Transverse colon (tissue), 4 donors: ENCODE data around the gene PSMD3. TPM values are rescaled to one million over a fixed set of nuclear protein-coding genes. Genes with fewer than 3 reads are reported as not detected.
A peak's percentile ranks its signal among the peaks of the same experiment; 100 is the strongest.

Experiments used
- DNase-seq: peaks from one replicate; pipeline ENCODE4 v3.0.0-alpha.2; 2019
- H3K27ac ChIP-seq, 4 donors: fragments of 200-600 bp; sonication (generic); 2 replicates each; pipeline ENCODE4 v1.5.1; 2016 to 2018; ENCODE audit warnings: inconsistent platforms in 4 of 4
- H3K27me3 ChIP-seq: fragments of 200-600 bp; sonication (generic); 2 replicates; pipeline ENCODE4 v1.5.1; 2017; ENCODE audit warnings: inconsistent platforms
- H3K36me3 ChIP-seq, 4 donors: fragments of 200-600 bp; sonication (generic); 2 replicates each; pipeline ENCODE4 v1.5.1; 2017 to 2019; ENCODE audit warnings: inconsistent platforms in 4 of 4
- H3K4me1 ChIP-seq, 4 donors: fragments of 200-600 bp; sonication (generic); 2 replicates each; pipeline ENCODE4 v1.5.1; 2017 to 2020; ENCODE audit warnings: inconsistent platforms in 4 of 4
- H3K4me3 ChIP-seq, 4 donors: fragments of 200-600 bp; sonication (generic); 1 replicate in 1 of 4; 2 replicates in 3 of 4; pipeline versions ENCODE4 v1.5.1 to v1.6.1; 2017 to 2019; ENCODE audit warnings: inconsistent platforms in 4 of 4
- H3K9me3 ChIP-seq, 2 donors: fragments of 200-600 bp; sonication (generic); 2 replicates each; pipeline ENCODE4 v1.5.1; 2017 to 2019; ENCODE audit warnings: inconsistent platforms in 2 of 2
- EP300 ChIP-seq: sonication (generic); formaldehyde crosslinking; IDR thresholded peaks from one replicate; pipeline ENCODE4 v1.6.1; 2017; ENCODE audit warnings: antibody characterized with exemption, low read depth
- POLR2A ChIP-seq: fragments of 450-650 bp; IDR thresholded peaks from one replicate; pipeline ENCODE4 v1.6.1; 2016; ENCODE audit warnings: antibody characterized with exemption, mild to moderate bottlenecking, moderate library complexity
- POLR2AphosphoS5 ChIP-seq, 3 donors: sonication (generic); formaldehyde crosslinking; IDR thresholded peaks; one replicate each; pipeline ENCODE4 v1.6.1; 2016; ENCODE audit warnings: antibody characterized with exemption in 3 of 3
- WGBS, 2 donors: methylation state at CpG; one replicate each; pipeline ENCODE4 v1.1.5; 2018; ENCODE audit warnings: low coverage in 1 of 2; 5-methylcytosine and 5-hydroxymethylcytosine counted together
- in situ Hi-C, 4 donors: fragments of 200-750 bp; cut with MboI; loops; one replicate each; pipeline versions ENCODE4 v1.15.0 to v1.15.1; 2017; ENCODE audit warnings: low sequenced_read_pairs in 3 of 4, low pct_ligation_motif_present in 1 of 4, low pct_unique_long_range_greater_than_20kb in 1 of 4
- intact Hi-C: fragments of 100-400 bp; cut with DNase I; formaldehyde crosslinking; loops from one replicate; pipeline ENCODE4 v1.15.1; 2023; ENCODE audit warnings: low total_unique reads
- small RNA-seq, 4 donors: library from RNA; depleted of rRNA; stranded (forward); fragments of <200 nt; gene quantifications; one replicate each; pipeline ENCODE3, GENCODE V24; 2016
- total RNA-seq, 4 donors: library from RNA; depleted of rRNA; stranded (reverse); fragments of >200 nt; gene quantifications; one replicate each; pipeline ENCODE4 v1.1.0, GENCODE V29; 2016
- TF ChIP-seq, protein P1 (sequence below), 5 experiments: fragments of 200-600 bp in 3 of 5; fragments of 450-650 bp in 2 of 5; sonication (generic) in 3 of 5; IDR thresholded peaks; 1 replicate in 2 of 5; 2 replicates in 3 of 5; pipeline ENCODE4 v1.5.1; 2016 to 2017; ENCODE audit warnings: antibody characterized with exemption in 5 of 5, inconsistent platforms in 3 of 5, mild to moderate bottlenecking in 2 of 5, moderate library complexity in 1 of 5

Gene PSMD3
- total RNA-seq, 4 donors from 2014 or later: 80.7 to 117 (median 112) TPM

DNA sequence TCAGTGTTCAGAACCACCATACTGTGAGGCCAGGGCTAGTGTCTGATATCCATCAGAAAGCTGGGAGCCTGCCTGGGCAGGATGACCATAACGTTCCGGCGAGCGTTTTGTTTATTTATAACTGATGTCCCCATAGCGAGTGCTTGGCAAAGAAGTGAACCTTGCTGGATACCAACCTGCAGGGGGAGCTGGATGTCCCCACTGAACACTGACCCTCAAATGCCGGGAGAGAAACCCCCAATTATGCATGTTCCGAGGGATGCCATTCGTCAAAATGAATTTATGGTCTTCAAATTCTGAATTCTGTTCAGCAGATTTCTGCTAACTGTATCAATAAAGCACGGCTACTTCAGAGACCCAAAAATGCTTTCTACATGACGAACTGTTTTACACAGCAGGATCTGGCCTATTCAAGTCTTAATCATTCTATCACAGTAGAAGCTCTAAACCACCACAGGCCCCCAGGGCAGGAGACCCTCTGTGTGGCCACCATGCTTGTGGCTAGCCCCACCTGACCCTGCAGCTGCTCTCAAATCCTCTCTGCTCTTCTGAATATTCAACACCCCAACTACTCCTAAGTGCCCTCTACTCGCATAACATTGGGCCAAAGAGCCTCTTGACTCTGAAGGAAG, 58.4 kb downstream of the PSMD3 start:
- Histone ChIP-seq H3K4me1 (peaks cover 0 to 41% (median 9%) of the 10 kb centered on the region in 4 donors), H3K36me3 (peaks cover 0 to 7% (median 0%) of the 10 kb centered on the region in 4 donors), H3K9me3 (no peaks in the 10 kb centered on the region), H3K27me3 (no peaks in the 10 kb centered on the region), H3K4me3 (no peak overlapping the region), H3K27ac (peak overlapping the region; percentile 59 to 86 (median 77))
- intact Hi-C loops: no loop called here
- TF ChIP-seq POLR2AphosphoS5 (IDR thresholded peaks at IDR 0.05): peak in 2 of 3 donors; percentile 76
- TF ChIP-seq, protein P1, sequence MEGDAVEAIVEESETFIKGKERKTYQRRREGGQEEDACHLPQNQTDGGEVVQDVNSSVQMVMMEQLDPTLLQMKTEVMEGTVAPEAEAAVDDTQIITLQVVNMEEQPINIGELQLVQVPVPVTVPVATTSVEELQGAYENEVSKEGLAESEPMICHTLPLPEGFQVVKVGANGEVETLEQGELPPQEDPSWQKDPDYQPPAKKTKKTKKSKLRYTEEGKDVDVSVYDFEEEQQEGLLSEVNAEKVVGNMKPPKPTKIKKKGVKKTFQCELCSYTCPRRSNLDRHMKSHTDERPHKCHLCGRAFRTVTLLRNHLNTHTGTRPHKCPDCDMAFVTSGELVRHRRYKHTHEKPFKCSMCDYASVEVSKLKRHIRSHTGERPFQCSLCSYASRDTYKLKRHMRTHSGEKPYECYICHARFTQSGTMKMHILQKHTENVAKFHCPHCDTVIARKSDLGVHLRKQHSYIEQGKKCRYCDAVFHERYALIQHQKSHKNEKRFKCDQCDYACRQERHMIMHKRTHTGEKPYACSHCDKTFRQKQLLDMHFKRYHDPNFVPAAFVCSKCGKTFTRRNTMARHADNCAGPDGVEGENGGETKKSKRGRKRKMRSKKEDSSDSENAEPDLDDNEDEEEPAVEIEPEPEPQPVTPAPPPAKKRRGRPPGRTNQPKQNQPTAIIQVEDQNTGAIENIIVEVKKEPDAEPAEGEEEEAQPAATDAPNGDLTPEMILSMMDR (IDR thresholded peaks at IDR 0.05): peak; percentile 57 to 76 (median 59)
- TF ChIP-seq EP300: no peak
- DNase-seq: peak; percentile 68
- 45% methylated on average over 11 of the region's 11 CpGs; no CpG with 5 or more reads in 1 of the 2 donors for WGBS, 2 donors
- in situ Hi-C loops: loop anchor here in 3 of 4 donors (25.0 kb wide), 2 partner anchors 123 to 248 kb away; partner anchors contain the start of gene CDC6 (in 1 of the 3)

DNA sequence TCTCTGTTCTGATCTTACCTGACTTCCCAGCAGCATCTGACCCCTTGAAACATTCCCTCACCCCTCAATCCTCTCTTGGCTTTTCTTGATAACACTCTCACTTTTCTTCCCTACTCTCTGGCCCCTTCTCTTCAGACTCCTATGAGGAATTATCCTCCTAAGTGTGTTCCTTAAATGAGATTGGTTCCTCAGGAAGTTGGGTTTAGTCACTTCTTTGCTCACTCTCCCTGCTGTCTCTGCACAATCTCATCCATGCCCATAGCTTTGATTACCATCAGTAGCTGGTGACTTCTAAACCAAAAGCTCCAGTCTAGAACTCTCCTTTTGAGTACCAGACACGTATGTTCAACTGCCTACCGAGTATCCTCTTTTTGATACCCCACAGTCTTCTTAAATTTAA, 60.6 kb downstream of the PSMD3 start:
- TF ChIP-seq, protein P1 (IDR thresholded peaks at IDR 0.05): no peak
- no peak for TF ChIP-seq EP300
- TF ChIP-seq POLR2AphosphoS5 (IDR thresholded peaks at IDR 0.05): no peak
- TF ChIP-seq POLR2A: no peak
- Histone ChIP-seq H3K4me3 (no peak overlapping the region), H3K9me3 (no peaks in the 10 kb centered on the region), H3K4me1 (peaks cover 0 to 24% (median 9%) of the 10 kb centered on the region in 4 donors), H3K27ac (no peak overlapping the region), H3K36me3 (peaks cover 0 to 7% (median 0%) of the 10 kb centered on the region in 4 donors), H3K27me3 (no peaks in the 10 kb centered on the region)
- DNase-seq: no peak
- in situ Hi-C loops: loop anchor here in 3 of 4 donors (10.0 to 25.0 kb wide), 3 partner anchors 121 to 246 kb away; partner anchors contain the start of gene CDC6 (in 1 of the 3)
- intact Hi-C loops: no loop called here
- 97 to 100% methylated on average over 2 of the region's 2 CpGs for WGBS, 2 donors

Small RNA genes within 50 kb of the gene (small RNA-seq; reads per million reads assigned to genes)
- 756 to 3,441 (median 1,630) reads per million in 4 donors for gene SNORD124

Other genes with a start within 250 kb of the PSMD3 start
- 10 to 100 TPM; 25.9 to 44.5 (median 32.3) TPM for gene GRB7, start 242.9 kb upstream of the PSMD3 start, total RNA-seq
- gene IKZF3, start 116.5 kb upstream of the PSMD3 start, total RNA-seq: 10 to 100 TPM in 1 of 4 donors, 1 to 10 TPM in 3; 2.2 to 13.5 (median 3.0) TPM
- gene ZPBP2, start 112.6 kb upstream of the PSMD3 start, total RNA-seq: under 1 TPM in 1 of 4 donors, not detected in 3; 0.27 TPM
- gene GSDMB, start 62.2 kb upstream of the PSMD3 start, total RNA-seq: 100 to 1,000 TPM; 109 to 142 (median 116) TPM
- 10 to 100 TPM; 47.4 to 78.9 (median 56.7) TPM for gene ORMDL3, start 53.2 kb upstream of the PSMD3 start, total RNA-seq
- not detected for gene LRRC3C, start 53.1 kb upstream of the PSMD3 start, total RNA-seq
- gene GSDMA, start 17.8 kb upstream of the PSMD3 start, total RNA-seq: 1 to 10 TPM in 1 of 4 donors, not detected in 3; 3.7 TPM
- 10 to 100 TPM in 1 of 4 donors, 1 to 10 TPM in 1, not detected in 2; 2.6 to 38.9 TPM for gene CSF3, start 34.6 kb downstream of the PSMD3 start, total RNA-seq
- 100 to 1,000 TPM in 2 of 4 donors, 10 to 100 TPM in 2; 64.3 to 294 (median 112) TPM for gene MED24, start 73.6 kb downstream of the PSMD3 start, total RNA-seq
- gene THRA, start 82.2 kb downstream of the PSMD3 start, total RNA-seq: 10 to 100 TPM; 32.6 to 82.6 (median 58.6) TPM
- 10 to 100 TPM in 1 of 4 donors, 1 to 10 TPM in 3; 4.8 to 18.0 (median 7.3) TPM for gene NR1D1, start 119.8 kb downstream of the PSMD3 start, total RNA-seq
- 100 to 1,000 TPM in 2 of 4 donors, 10 to 100 TPM in 2; 73.9 to 258 (median 90.6) TPM for gene MSL1, start 141.2 kb downstream of the PSMD3 start, total RNA-seq
- gene CASC3, start 159.7 kb downstream of the PSMD3 start, total RNA-seq: 10 to 100 TPM; 41.8 to 65.1 (median 51.0) TPM
- gene RAPGEFL1, start 196.7 kb downstream of the PSMD3 start, total RNA-seq: 100 to 1,000 TPM; 220 to 411 (median 308) TPM
- gene WIPF2, start 238.5 kb downstream of the PSMD3 start, total RNA-seq: 10 to 100 TPM; 20.5 to 29.5 (median 25.3) TPM